ENCODE measurements around the gene SECISBP2. TPM values are rescaled to one million over a fixed set of nuclear protein-coding genes. Genes with fewer than 3 reads are reported as not detected.
"Not testable (repeated sequence)": the region's sequence is repeated elsewhere in the genome, so short reads cannot be mapped to it uniquely, and the experiment has no call there.

Gene SECISBP2
- polyA plus RNA-seq, 2 of the 4 experiments (the other 2 are of a cell fraction), result 16.3 to 43.4 TPM

GRCh38 chr9:89368978-89369377 is 50.7 kb downstream of the SECISBP2 start:
- WGBS (ENCODE audit: missing lambda C conversion rate), result 91% methylated on average over 8 of the region's 8 CpGs
- no peaks in the 10 kb centered on the region for H3K4me1 ChIP-seq
- FAIRE-seq (no peak), ATAC-seq (no peak), DNase-seq (ENCODE audit: low read depth in 1 of 2, low spot score in 1 of 2) (no peak)
- no peak overlapping the region for H3K27ac ChIP-seq
- no peaks in the 10 kb centered on the region for H3K9me3 ChIP-seq
- TF ChIP-seq ZNF302 (CRISPR knock-in tag; IDR thresholded peaks at IDR 0.05) (no peak), KDM1A (IDR thresholded peaks at IDR 0.05; ENCODE audit: low read depth) (no peak), SMC3 (IDR thresholded peaks at IDR 0.05) (no peak), KDM5A (IDR thresholded peaks at IDR 0.05) (no peak), ELK1 (IDR thresholded peaks at IDR 0.05; ENCODE audit: low read depth, low read length) (no peak), EHF (CRISPR knock-in tag; IDR thresholded peaks at IDR 0.05) (no peak), RNF2 (IDR thresholded peaks at IDR 0.05; ENCODE audit: borderline replicate concordance, low read depth) (no peak), MAX (IDR thresholded peaks at IDR 0.05) (no peak), PBX3 (IDR thresholded peaks at IDR 0.05) (no peak), HEYL (CRISPR knock-in tag; IDR thresholded peaks at IDR 0.05) (no peak), CEBPB (IDR thresholded peaks at IDR 0.05) (no peak), POLR2A (IDR thresholded peaks at IDR 0.05; ENCODE audit: low read length) (no peak)
- H3K4me3 ChIP-seq, result no peak overlapping the region
- ChIA-PET CTCF (no interaction called here), POLR2A (no interaction called here)
- no peak overlapping the region for H3K4me2 ChIP-seq

- Histone ChIP-seq H3K27ac (no peak overlapping the region), H3K4me1 (no peaks in the 10 kb centered on the region), H3K4me2 (no peak overlapping the region), H3K9me3 (no peaks in the 10 kb centered on the region), H3K4me3 (no peak overlapping the region)
- 92% methylated on average over 6 of the region's 6 CpGs for WGBS (ENCODE audit: missing lambda C conversion rate)
- ChIA-PET POLR2A (no interaction called here), CTCF (no interaction called here)
- ATAC-seq (no peak), DNase-seq (ENCODE audit: low read depth in 1 of 2, low spot score in 1 of 2) (no peak), FAIRE-seq (no peak)
- no peak for TF ChIP-seq KDM5A (IDR thresholded peaks at IDR 0.05)
- no peak for TF ChIP-seq ZSCAN20 (CRISPR knock-in tag; IDR thresholded peaks at IDR 0.05)
- no peak for TF ChIP-seq ATOH8 (CRISPR knock-in tag; IDR thresholded peaks at IDR 0.05; ENCODE audit: low read depth)
- no peak for TF ChIP-seq ZC3H11A (IDR thresholded peaks at IDR 0.05)
- no peak for TF ChIP-seq ESRRA (IDR thresholded peaks at IDR 0.05; ENCODE audit: borderline replicate concordance, low read length)
- TF ChIP-seq ZNF302 (CRISPR knock-in tag; IDR thresholded peaks at IDR 0.05), result no peak
- no peak for TF ChIP-seq RFX5 (IDR thresholded peaks at IDR 0.05)
- TF ChIP-seq E2F6 (IDR thresholded peaks at IDR 0.05; ENCODE audit: borderline replicate concordance, low read depth), result no peak
- TF ChIP-seq ZFP36 (IDR thresholded peaks at IDR 0.05; ENCODE audit: borderline replicate concordance, partially characterized antibody), result no peak
- TF ChIP-seq CBX2 (IDR thresholded peaks at IDR 0.05; ENCODE audit: borderline replicate concordance, low read depth), result no peak
- no peak for TF ChIP-seq BCL3 (IDR thresholded peaks at IDR 0.05)
- TF ChIP-seq RARB (CRISPR knock-in tag; IDR thresholded peaks at IDR 0.05), result no peak
- no peak for TF ChIP-seq EHF (CRISPR knock-in tag; IDR thresholded peaks at IDR 0.05)
- TF ChIP-seq CEBPB (IDR thresholded peaks at IDR 0.05), result no peak
These were observed 52.3 kb downstream of the SECISBP2 start for GRCh38 chr9:89370593-89370992.

- CTCF ChIA-PET; H3K4me1 ChIP-seq; H3K9me3 ChIP-seq; H3K4me3 ChIP-seq; H3K27ac ChIP-seq; FAIRE-seq; ATAC-seq; H3K4me2 ChIP-seq; POLR2A ChIA-PET; DNase-seq (ENCODE audit: low read depth in 1 of 2, low spot score in 1 of 2): not testable (repeated sequence)
- no CpG with 5 or more reads among the region's 5 CpGs for WGBS (ENCODE audit: missing lambda C conversion rate)
These were observed 53.5 kb downstream of the SECISBP2 start for GRCh38 chr9:89371791-89372190.
